Fibroblast of the aortic adventitia (primary cell): ENCODE data around the gene CFAP92. TPM values are rescaled to one million over a fixed set of nuclear protein-coding genes. Genes with fewer than 3 reads are reported as not detected.

Experiments used
- DNase-seq: peaks from one replicate; pipeline ENCODE4 v3.0.0-alpha.2; 2010; ENCODE audit warnings: low read depth
- H3K4me3 ChIP-seq: 2 replicates; pipeline ENCODE4 v1.5.1; 2011; ENCODE audit warnings: low read depth, mild to moderate bottlenecking, control low read depth, low read length, moderate library complexity
- total RNA-seq: library from RNA; depleted of rRNA; stranded (reverse); fragments of >200 nt; gene quantifications from 2 replicates; pipeline ENCODE4 v1.2.3, GENCODE V29; 2012; ENCODE audit warnings: low replicate concordance
- TF ChIP-seq, protein P1 (sequence below): IDR thresholded peaks from 2 replicates; pipeline ENCODE4 v1.5.1; 2011; ENCODE audit warnings: mild to moderate bottlenecking, low read length, control low read depth, inconsistent platforms; ENCODE audit not compliant: insufficient read depth

CFAP92 gene
- total RNA-seq, 1 donor, result not detected

- no peak overlapping the region for H3K4me3 ChIP-seq
- TF ChIP-seq, protein P1, sequence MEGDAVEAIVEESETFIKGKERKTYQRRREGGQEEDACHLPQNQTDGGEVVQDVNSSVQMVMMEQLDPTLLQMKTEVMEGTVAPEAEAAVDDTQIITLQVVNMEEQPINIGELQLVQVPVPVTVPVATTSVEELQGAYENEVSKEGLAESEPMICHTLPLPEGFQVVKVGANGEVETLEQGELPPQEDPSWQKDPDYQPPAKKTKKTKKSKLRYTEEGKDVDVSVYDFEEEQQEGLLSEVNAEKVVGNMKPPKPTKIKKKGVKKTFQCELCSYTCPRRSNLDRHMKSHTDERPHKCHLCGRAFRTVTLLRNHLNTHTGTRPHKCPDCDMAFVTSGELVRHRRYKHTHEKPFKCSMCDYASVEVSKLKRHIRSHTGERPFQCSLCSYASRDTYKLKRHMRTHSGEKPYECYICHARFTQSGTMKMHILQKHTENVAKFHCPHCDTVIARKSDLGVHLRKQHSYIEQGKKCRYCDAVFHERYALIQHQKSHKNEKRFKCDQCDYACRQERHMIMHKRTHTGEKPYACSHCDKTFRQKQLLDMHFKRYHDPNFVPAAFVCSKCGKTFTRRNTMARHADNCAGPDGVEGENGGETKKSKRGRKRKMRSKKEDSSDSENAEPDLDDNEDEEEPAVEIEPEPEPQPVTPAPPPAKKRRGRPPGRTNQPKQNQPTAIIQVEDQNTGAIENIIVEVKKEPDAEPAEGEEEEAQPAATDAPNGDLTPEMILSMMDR, result no peak
- DNase-seq, result no peak
Observed at GRCh38 chr3:129037093-129037419, 43.2 kb upstream of the CFAP92 start.

DNA sequence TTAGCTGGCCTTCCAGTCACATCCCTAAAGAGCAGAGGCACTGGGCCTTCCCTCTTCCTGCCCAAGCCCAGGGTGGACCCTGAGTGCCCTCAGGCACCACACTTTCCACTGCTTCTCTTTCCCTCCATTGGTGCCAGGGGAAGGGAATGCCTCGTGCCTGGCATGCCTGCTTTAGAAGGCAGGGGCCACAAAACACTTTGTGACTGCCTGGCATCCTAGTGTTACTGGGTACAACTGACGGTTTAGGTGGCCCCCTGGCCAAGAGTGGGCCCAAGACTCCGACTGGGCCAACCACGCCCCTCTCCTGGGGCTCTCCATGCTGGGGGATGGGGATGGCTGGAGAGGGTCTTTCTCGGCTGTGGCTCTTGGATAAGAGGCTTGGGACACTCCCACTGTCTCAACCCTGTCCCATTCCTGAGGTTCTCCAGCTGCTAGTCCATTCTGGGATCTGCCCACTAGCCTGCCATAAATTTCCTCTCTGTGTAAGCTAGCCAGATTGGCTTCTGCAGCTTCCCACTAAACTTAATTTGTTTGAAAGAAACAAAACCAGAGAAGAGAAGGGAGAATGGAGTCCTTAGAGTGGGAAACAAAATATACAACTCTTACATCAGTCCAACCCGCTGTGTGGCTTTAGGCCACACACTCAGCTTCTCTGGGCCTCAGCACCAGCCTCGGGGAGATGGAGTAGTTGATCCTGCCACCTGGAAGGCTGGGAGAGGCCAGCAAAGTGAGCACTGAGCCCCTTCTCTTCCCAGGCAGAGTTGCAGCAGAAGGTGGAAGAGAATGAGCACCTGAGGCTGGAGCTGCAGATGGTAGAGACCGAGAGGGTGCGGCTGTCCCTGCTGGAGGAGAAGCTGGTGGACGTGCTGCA is 42.6 kb upstream of the CFAP92 start:
- no peak for DNase-seq
- TF ChIP-seq, protein P1, result no peak
- no peak overlapping the region for H3K4me3 ChIP-seq

- H3K4me3 ChIP-seq, result no peak overlapping the region
- no peak for DNase-seq
- TF ChIP-seq, protein P1, result no peak
Observed at GRCh38 chr3:129035360-129036221, 41.7 kb upstream of the CFAP92 start.

- H3K4me3 ChIP-seq, result no peak overlapping the region
- TF ChIP-seq, protein P1, result no peak
- no peak for DNase-seq
Observed at GRCh38 chr3:129034642-129035041, 40.8 kb upstream of the CFAP92 start.

DNA sequence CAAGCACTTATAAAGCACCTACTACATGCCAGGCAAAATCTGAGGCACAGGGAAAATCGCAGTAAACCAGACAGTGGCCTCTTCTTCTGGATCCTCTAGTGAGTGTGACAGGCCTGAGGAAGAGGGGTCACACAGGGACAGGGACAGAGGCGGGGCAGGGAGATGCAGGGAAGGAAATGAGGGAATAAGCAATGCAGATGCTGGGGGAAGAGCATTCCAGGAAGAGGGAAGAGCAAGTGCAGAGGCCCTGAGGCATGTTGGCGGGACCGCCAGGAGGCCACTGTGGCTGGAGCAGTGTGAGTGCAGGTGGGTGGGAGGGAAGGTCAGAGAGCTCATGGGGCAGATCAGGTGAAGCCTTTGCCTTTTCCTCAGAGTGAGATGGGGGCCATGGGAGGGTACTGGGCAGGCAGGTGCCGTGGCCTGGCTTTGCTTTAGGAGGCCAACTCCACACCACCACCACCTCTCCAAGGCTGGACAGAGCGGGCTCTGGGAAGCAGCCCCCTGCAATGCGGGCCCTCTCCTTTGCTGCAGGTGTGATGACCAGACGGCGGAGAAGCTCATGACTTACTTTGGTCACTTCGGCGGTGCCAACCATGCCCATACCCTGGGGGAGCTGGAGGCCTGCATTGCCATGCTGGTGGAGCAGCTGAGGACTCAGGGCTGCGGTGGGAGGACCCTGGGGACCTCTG is 39.9 kb upstream of the CFAP92 start:
- no peak overlapping the region for H3K4me3 ChIP-seq
- TF ChIP-seq, protein P1, result no peak
- DNase-seq, result no peak

DNA sequence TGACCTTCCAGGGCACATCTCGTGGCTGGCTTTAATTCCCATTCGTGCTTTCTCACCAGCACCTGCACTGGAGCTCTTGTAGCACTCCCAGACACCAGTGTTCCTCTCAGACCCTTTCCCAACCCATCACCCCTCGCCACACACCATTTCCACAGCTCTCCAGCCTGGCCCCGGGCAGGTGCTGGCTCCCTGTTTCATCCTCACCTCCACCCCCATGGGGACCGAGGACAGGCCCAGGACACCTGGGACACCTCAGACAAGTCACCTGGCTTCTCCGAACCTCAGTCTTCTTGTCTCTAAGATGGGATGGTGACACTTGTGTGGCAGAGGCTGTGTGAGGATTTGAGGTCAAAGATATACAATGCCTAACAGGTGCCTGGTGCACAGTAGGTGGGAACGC is 39.3 kb upstream of the CFAP92 start:
- TF ChIP-seq, protein P1, result no peak
- H3K4me3 ChIP-seq, result no peak overlapping the region
- no peak for DNase-seq
